Left renal cortex interstitium (tissue), 4 donors: ENCODE data around the gene PSMB8. TPM values are rescaled to one million over a fixed set of nuclear protein-coding genes. Genes with fewer than 3 reads are reported as not detected.
"Not testable (repeated sequence)": the region's sequence is repeated elsewhere in the genome, so short reads cannot be mapped to it uniquely, and the experiment has no call there.

Experiments
- DNase-seq, 4 donors: peaks; one replicate each; pipeline ENCODE4 v3.0.0-alpha.2; 2013; ENCODE audit warnings: low read depth in 4 of 4, low spot score in 2 of 4, missing footprints in 1 of 4
- polyA plus RNA-seq, 4 donors: library from polyadenylated mRNA; unstranded; fragments of 120-200 nt; gene quantifications; one replicate each; pipeline ENCODE4 v1.2.1, GENCODE V29; 2013; ENCODE audit not compliant: insufficient read length in 4 of 4

PSMB8 gene
- polyA plus RNA-seq, 4 donors: 17.9 to 27.3 (median 24.3) TPM

- peak; percentile 74 to 92 (median 87) for DNase-seq
These were observed 5.5 kb downstream of the PSMB8 start, which contains the start of gene TAP2 for GRCh38 chr6:32838114-32838958. TAP2 (minus strand) TSS chr6:32838739; CDS start chr6:32838233, 506 bp downstream.

- DNase-seq: no peak
These were observed 6.2 kb downstream of the PSMB8 start for GRCh38 chr6:32837651-32838113.

- no peak for DNase-seq
These were observed 7.0 kb downstream of the PSMB8 start for GRCh38 chr6:32836873-32837272.

DNA sequence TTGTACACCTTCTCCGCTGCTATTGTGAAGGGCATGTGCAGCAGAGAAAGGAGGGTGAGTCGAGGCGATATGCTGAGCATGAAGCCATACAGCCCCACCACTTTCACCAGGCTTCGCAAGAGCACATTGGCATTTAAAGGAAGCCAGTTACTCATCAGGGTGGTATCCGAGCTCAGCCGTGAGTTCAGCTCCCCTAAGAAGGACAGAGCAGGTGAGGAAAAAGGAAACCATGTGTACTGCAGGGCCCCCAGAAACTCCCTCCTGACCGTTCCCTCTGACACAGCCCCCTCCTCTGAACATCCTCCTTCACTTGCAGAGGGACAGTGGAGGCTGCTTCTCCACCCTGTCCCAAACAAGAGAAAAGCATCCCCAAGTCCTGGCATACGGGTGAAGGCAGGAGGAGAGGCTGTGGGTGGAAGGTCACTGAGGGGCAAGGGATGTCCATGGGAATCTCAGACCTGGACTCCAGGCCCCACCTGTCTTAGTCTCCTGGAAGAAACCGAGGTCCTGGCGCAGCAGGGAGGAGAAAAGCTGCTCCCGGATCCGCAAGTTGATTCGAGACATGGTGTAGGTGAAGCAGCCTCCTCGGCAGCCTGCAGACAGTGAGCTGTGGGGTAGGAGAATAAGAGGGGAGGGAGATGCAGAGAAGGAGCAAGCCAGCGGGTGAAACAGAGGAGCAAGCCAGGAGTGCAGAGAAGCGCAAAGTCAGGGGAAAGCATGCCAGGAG, 8.5 kb downstream of the PSMB8 start:
- DNase-seq: no peak

DNA sequence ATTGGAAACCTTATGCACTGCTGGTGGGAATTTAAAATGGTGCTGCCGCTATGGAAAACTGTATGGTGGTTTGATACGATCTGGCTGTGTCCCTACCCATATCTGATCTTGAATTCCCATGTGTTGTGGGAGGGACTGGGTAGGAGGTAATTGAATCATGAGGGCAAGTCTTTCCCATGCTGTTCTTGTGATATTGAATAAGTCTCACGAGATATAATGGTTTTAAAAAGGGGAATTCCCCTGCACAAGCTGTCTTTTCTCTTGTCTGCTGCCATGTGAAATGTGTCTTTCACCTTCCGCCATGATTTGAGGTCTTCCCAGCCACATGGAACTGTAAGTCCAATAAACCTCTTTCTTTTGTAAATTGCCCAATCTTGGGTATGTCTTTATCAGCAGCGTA, 10.2 kb downstream of the PSMB8 start:
- DNase-seq: no peak

GRCh38 chr6:32832535-32832934, 11.3 kb downstream of the PSMB8 start:
- no peak for DNase-seq

GRCh38 chr6:32830936-32831335, 12.9 kb downstream of the PSMB8 start:
- no peak for DNase-seq

DNA sequence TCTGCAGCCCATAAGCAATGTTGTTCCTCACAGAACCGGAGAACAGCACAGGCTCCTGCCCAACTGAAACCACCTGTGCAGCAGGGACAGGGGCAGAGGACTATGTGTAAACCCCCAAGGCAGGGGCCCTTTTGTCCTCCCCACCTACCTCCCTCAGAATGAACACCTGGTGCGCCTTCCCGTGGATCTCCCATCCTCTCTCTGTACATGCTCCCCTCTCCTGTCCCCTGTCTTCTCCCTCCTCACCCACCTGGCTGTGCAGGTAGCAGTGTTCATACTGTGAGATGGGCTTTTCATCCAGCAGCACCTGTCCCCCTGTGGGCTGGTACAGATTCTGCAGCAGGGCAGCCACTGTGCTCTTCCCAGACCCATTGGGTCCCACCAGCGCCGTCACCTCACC, 13.8 kb downstream of the PSMB8 start:
- DNase-seq: no peak

DNA sequence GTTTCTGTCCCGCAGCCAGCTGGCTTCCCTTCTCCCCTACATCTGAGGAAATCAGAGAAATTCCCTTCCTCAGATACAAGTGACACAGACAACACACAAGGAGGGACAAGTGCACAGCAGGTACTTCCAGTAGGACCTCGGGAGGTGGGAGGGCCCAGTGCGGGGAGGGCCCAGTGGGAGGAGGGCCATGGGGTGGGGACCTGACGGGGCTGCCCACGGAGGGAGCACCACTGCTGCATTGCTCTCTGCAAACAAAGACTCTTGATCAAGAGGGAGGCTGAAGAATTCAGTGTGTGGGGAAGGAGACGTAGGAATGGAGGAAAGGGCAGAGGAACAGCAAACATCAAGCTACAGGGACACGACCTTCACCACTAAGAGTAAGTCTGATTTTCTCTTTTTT, 14.4 kb downstream of the PSMB8 start:
- no peak for DNase-seq

- DNase-seq: no peak
These were observed 16.8 kb downstream of the PSMB8 start for GRCh38 chr6:32827025-32827424.

- no peak for DNase-seq
These were observed 17.9 kb downstream of the PSMB8 start for GRCh38 chr6:32825966-32826365.

- DNase-seq: no peak
These were observed 24.1 kb downstream of the PSMB8 start for GRCh38 chr6:32819729-32820128.

- no peak for DNase-seq
These were observed 25.0 kb downstream of the PSMB8 start for GRCh38 chr6:32818867-32819266.

GRCh38 chr6:32816746-32817204, 27.1 kb downstream of the PSMB8 start, which contains the start of gene HLA-DOB:
HLA-DOB (minus strand) TSS chr6:32817002; CDS start chr6:32816951, 51 bp downstream.
- DNase-seq: no peak

DNA sequence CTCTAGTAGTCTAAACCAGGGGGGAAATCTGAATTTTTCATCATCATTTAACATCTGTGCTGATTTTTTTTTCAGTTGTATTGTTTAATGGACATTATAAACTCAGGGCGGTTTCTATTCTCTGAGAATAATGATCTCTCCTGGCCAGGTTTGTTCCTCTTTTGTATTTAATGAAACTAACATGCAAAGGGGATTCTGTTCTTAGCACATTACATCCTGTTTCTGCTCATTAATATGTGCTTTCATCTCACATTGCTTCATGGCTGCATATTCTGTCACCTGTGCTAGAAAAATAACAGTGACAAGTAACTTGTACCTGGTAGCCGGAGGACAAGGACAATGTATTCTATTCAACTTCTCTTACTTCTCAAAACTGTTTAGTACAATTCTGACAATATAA, 27.9 kb downstream of the PSMB8 start:
- no peak for DNase-seq

DNA sequence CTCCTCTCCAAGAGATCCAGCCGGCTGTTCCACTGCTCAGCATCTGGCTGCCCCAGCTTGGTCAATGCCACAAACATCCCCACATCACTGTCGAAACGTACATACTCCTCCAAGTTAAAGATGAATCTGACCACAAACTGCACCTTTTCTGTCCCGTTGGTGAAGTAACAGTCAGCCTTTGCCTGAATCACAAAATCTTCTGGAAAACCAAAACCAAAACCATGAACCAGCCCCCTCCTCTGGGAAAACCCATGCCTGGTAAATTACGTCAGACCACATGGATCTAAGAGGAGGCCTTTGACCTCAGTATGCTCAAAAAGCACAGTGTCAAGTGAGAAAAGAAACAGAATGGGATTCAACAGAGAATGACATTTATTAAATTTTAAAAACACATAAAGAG, 28.7 kb downstream of the PSMB8 start:
- no peak for DNase-seq

DNA sequence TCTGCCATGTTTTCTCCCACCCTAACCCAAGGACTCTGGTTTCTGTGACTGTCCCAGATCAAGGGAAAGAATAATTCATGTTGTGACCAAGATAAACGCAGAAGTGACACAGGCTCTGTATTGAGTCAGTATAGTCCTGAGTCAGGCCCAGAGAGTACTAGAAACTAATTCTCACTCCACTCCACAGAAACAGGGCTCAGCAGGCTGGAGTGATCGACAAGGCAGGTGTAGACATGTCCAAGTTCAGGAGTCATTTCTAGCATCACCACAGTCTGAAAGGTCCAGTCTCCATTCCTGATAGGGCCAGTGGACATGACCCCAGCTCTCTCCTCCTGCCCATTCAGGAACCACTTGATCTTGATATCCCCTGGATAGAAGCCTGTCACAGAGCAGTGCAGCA, 29.7 kb downstream of the PSMB8 start:
- DNase-seq: no peak

DNA sequence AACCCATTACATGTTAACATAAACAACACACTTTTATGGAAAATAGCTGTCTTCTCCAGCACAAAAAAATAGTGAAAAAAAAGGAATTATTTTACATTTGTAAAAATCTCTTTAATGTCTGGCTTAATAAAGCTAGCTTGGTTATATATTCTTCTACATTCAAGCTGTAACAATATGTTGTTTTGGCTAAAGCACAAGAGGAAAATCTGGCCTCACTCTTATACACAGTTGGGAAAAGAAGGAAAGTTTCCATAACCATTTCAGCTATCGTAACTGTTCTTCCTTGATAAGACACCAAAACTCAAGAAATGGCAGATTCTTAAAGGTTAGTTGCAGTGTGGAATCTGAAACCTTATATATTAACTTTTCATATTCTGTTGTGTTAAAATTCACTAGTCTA, 34.7 kb downstream of the PSMB8 start:
- no peak for DNase-seq

- DNase-seq: no peak
These were observed 36.7 kb downstream of the PSMB8 start for GRCh38 chr6:32807020-32807580.

- not testable (repeated sequence) for DNase-seq
These were observed 38.4 kb downstream of the PSMB8 start for GRCh38 chr6:32805404-32805803.

GRCh38 chr6:32803416-32803815, 40.4 kb downstream of the PSMB8 start:
- no peak for DNase-seq
